GM10248 (cell line): ENCODE data around the gene HOXC10.

ENCODE experiments used
- CTCF ChIA-PET: fragments of 300-600 bp; sonication (Branson Sonifier 250); formaldehyde crosslinking; extraction: SDS; loops from one replicate; lab custom pipeline; 2021; ENCODE audit warnings: antibody characterized with exemption; lab: Yijun Ruan, JAX
- POLR2A ChIA-PET: fragments of 350-650 bp; sonication (Branson Sonifier 250); formaldehyde crosslinking; extraction: SDS; loops from one replicate; lab custom pipeline; 2020; ENCODE audit warnings: antibody characterized with exemption; lab: Yijun Ruan, JAX
- DNase-seq: peaks from one replicate; pipeline ENCODE4 v3.0.0; 2012; ENCODE audit errors: extremely low spot score
- TF ChIP-seq, protein P1 (sequence below): IDR thresholded peaks from 2 replicates; pipeline ENCODE4 v1.5.1; 2012; ENCODE audit warnings: mild to moderate bottlenecking, low read depth; ENCODE audit errors: extremely low read depth, missing control alignments, control extremely low read depth

HOXC10 gene

DNA sequence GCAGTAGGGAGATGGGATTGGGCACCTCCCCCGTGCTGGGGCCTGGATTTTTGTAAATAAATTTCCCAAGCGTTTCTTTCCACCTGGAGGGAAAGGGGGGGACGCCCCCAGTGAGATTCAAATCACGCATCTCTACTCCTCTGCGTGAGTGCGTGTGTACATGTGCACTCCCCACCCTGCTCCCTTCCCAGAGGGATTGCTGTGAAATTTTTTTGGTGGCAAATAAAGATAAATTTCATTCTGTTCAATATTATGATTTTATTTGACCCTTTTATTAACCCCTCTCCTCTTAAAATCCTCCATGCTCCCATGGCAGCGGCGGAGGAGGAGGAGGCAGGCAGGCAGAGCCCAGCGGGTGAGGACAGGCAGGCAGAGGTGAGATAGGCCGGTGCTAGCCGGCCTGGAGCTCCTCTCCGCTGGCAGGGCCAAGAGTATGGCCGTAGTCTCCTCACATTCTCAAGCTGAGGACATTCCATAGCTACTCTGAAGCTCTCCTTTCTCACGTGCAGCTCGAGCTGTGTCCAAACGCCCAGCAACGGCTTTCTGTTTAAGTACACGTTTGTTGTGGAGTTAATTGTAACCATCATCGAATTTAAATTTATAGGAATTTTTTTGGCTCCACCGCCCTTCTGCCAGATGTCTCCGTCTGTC, 8.6 kb upstream of the HOXC10 start:
- POLR2A ChIA-PET: no interaction called here
- CTCF ChIA-PET: interaction anchor here (0.9 to 2.0 kb wide), 3 partner anchors 14 to 225 kb away, joined by 3 to 4 read pairs (median 3); no protein-coding TSS in a partner anchor

DNA sequence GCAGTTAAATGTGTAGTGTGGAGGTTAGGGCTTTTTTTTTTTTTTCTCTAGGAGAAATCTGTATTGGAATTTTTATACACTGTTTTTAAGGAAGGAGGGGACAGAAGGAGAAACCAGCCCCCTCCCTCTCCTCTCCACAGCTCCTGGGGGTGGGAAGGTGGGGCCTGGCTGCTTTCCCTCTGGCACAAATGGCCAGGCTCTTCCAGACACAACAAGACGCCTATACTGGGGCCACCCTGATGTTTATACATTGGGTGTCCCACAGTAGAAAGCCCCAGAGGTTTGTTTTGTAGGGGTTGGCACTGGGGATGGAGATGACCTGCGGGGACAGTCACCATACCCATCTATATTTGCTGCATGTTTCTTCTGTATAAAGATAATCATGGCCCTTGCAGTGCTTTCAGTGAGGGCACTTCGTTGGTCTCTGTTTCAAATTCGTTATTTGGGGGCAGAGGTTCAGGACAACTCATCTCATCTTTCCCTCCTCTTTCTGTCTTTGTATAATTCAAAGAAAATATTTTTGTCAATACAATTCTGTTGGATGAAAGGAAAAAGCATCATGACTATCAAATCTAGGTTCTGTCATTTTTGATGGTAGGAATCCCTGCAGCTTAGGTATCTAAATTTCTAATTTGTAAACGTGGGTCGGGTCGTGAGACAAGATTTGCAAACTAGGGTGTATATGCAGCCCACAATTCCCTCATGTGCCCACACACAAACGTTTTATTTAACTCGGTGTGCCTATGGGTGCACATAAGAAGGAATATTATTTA, 7.9 kb upstream of the HOXC10 start:
- ChIA-PET POLR2A (no interaction called here), CTCF (interaction anchor here (0.9 to 2.0 kb wide), 5 partner anchors 10 to 224 kb away, joined by 3 to 4 read pairs (median 3); no protein-coding TSS in a partner anchor)

More for the DNA sequence above, 8.6 kb upstream of the HOXC10 start:
- TF ChIP-seq, protein P1, sequence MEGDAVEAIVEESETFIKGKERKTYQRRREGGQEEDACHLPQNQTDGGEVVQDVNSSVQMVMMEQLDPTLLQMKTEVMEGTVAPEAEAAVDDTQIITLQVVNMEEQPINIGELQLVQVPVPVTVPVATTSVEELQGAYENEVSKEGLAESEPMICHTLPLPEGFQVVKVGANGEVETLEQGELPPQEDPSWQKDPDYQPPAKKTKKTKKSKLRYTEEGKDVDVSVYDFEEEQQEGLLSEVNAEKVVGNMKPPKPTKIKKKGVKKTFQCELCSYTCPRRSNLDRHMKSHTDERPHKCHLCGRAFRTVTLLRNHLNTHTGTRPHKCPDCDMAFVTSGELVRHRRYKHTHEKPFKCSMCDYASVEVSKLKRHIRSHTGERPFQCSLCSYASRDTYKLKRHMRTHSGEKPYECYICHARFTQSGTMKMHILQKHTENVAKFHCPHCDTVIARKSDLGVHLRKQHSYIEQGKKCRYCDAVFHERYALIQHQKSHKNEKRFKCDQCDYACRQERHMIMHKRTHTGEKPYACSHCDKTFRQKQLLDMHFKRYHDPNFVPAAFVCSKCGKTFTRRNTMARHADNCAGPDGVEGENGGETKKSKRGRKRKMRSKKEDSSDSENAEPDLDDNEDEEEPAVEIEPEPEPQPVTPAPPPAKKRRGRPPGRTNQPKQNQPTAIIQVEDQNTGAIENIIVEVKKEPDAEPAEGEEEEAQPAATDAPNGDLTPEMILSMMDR: no peak
- no peak for DNase-seq

DNA sequence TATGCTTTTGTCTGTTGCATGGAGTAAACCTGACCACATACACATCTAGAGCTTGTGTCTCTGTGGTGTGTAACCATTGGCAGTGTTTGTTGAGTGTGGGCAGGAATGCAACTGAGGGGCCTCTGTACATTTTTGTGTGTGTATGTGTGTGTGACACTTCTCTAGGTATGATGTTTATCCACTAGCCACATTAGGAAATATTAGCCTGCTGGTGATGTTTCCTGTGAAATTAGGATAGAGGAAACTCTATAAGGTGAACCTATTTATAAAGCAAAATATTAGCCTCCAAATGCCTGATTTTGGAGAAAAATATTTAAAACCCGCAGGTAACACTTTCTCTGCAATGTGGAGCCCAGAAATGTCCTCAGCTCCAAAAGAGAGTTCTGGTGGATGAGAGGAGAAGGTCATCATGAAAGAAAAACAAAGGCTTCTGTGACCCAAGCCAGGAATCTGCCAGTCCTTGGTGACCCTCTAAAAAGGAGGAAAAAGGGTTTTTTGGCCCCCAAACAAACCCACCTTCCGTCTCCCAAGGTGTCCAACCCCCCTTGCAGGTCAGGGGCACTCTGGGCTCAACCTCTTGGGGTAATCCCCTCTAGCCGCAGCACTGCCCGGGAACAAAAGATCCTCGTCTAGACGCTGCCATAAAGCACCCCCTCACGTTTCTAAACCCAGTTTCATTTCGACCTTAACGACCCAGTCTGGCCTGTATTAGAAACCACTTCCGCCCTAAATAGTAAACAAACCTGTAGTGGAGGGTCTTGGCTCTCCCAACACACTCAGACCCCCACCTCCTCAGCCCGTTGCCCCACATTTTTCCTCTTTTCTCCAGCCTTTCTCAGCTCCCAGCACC, 7.1 kb upstream of the HOXC10 start:
- DNase-seq: no peak
- CTCF ChIA-PET: interaction anchor here (1.2 to 2.0 kb wide), 5 partner anchors 10 to 223 kb away, joined by 3 to 4 read pairs (median 4); no protein-coding TSS in a partner anchor
- POLR2A ChIA-PET: no interaction called here
- TF ChIP-seq, protein P1: no peak

More for the DNA sequence above, 7.9 kb upstream of the HOXC10 start:
- no peak for DNase-seq
- TF ChIP-seq, protein P1: no peak

GRCh38 chr12:53978477-53979356, 6.2 kb upstream of the HOXC10 start:
- DNase-seq: no peak
- ChIA-PET POLR2A (no interaction called here), CTCF (interaction anchor here (1.5 to 2.8 kb wide), 3 partner anchors 9 to 229 kb away, joined by 4 to 10 read pairs (median 4); no protein-coding TSS in a partner anchor)
- TF ChIP-seq, protein P1: no peak

DNA sequence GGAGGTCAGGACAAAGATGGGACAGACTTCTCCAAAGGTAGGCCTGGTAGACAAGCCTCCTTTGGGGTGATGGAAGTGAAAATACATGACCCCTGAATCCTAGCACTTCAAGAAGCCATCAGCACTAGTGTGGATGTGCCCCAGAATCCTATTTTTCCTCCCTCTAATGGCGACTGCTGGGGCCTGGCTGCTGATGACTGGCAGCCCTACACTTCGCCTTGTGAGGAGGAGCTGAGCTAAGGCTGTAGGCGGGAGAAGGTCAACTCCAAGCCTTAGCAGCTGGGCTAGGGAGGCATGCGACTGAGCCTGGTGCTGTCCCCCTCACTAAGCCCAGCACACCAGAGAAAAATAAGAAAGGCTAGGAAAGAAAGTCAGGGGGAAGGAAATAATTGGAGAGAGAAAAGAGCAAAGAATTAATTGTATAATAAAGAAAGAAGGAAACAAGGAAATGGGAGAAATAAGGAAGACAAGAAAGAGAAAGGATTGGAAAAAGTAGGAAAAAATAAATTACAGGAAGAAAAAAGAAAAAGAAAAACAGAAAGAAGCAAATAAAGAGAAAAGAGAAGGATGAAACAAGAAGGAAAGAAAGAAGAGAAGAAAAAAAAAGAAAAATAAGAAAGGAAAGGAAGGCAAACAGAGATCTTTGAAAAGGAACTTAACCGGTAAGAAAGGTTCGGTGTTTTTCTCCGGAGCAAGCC, 4.7 kb upstream of the HOXC10 start:
- POLR2A ChIA-PET: no interaction called here
- no peak for DNase-seq
- CTCF ChIA-PET: interaction anchor here (1.0 to 2.8 kb wide), 4 partner anchors 52 to 234 kb away, joined by 3 to 10 read pairs (median 4); partner anchors contain the start of gene HOXC5
- TF ChIP-seq, protein P1: no peak
